Stimulated activated CD8-positive, alpha-beta memory T cell treated with anti-CD3 and anti-CD28 coated beads, Interleukin-15, amount 100 ng/mL, for 48 hours (primary cell): Measurements from ENCODE around the gene F13A1.

ENCODE experiments used
- DNase-seq, 2 donors: peaks; one replicate each; pipeline ENCODE4 v3.0.0-alpha.2; 2020; ENCODE audit warnings: low read depth in 2 of 2

F13A1 gene

DNA sequence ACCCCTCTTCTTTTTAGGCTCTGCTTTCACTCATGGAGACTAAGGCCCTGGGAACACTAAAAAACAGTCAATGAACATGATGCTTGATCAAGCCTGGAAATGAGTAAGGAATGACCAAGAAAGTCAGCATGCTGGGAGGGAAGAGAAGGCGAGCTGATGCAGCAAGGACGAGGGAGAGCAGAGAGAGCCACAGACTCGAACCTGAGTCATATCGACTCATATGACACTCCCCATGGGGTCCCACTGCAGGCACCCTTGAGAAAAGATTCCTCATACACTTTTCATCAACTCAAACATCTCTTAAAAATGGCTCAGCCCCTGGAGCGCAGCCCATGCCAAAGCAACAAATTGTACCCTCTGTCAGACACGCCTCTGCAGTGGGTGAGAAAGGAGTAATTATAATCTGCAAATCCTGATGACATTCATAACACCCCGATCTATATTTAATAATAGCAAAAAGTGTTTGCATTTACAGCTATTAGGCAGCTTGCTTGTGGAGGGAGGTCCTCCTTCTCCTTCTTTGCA, 127.2 kb downstream of the F13A1 start:
- DNase-seq = no peak

DNA sequence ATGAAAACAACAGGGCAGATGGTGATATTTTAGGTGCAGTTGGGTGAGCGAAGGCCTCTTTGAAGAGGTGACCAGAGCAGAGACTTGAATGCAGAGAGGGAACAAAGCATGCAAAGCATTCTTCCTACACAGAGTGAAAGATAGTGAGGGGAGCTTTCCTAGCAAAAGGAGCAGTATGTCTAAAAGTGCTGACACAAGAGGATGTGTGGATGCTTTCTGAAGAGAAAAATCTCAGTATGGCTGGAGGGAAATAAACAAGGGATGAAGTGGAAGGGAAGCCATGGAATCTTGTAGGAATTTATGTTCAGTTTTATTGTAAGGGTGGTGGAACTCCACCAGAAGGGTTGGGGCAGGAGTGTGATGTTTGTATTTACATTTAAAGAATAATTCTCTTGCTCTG, 128.6 kb downstream of the F13A1 start:
- no peak for DNase-seq

DNA sequence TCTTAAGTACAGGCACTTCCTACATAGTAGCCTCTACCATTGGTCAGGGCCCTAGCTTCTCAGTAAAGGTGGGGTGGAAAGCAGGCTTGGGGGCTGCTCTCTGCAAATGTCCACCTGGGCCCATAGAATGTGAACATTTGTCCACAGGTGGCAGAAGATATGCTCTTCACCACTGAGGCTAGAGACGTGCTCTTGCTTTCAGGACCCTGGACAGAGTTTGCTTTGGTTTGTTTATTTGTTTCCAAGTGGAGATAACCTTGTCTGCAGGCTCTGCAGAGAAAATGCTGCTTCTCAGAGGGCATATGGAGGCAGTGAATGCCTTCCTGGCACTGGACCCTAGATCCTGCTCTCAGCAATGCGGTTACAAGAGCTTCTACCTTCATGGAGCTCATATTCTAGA, 129.0 kb downstream of the F13A1 start:
- DNase-seq = no peak

DNA sequence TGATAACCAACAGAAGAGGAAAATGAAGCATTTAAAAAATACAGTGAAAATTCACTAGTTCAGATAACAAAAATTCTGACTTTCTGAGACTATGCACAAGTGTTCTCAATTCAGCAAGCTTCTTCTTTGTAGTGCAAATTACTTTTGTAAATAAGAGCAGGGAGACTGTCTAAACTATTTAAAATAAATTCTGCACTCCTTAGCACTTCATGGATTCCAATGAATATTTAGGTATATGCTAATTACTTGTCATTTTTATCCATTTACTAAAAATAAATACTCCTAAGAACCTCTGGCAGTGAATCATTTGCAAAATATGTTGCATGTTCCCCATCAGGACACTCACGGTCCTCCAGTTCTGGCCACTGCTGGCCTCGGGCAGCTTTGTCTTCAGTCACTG, 139.8 kb downstream of the F13A1 start:
- no peak for DNase-seq

DNA sequence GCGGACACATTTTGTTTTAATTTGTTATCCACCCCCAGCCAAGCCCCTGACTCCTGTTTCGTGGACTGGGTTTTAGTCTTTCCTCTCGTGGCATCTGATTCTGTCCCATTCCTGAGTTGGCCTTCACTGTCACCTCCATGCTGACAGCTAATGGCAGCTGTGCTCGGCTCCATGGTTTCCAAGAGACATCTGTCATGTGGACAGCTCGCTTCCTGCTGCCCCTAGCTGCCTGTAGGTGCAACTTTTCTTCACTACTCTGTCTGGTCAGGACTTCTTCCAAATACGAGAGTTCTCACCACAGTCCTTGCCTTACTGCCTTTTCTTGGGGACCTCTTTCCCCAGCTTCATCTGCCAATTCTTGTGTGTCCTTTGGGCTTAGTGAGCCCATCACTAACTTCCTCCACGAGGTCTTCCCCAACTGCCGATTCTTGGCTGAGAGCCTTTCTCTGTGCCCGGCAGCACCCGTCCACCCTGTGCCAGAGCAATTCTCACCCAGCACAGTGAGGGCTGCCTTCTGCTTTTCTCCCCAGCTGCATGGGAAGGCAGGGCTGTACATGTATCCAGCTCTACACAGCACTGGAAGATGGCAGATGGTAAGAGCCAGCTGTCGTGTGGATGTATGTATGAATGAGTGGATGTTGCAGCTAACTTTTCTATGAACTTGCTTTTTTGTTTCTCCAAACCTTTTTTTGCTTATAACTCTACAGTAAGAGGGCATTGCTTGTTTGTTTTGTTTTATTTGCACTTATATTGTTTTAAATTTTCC, 140.4 kb downstream of the F13A1 start:
- DNase-seq = no peak

DNA sequence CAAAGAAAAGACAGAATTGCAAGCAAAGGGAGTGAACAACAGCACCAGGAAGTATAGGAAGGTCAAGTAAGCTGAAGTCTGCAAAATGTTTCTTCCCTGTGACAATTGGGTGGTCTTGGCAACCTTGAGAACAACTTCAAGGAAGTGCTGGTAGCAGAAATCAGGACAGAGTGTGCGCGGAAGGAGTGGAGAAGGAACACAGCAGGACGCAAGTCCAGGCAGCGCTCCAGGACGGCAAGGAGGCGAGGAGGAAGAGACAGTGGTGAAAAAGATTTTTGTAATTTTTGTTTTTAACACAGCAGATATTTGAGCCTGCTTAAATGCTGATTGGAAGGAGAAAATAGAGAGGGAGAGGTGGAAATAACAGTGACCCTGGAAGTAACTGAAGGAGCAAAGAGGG, 141.7 kb downstream of the F13A1 start:
- DNase-seq = no peak

DNA sequence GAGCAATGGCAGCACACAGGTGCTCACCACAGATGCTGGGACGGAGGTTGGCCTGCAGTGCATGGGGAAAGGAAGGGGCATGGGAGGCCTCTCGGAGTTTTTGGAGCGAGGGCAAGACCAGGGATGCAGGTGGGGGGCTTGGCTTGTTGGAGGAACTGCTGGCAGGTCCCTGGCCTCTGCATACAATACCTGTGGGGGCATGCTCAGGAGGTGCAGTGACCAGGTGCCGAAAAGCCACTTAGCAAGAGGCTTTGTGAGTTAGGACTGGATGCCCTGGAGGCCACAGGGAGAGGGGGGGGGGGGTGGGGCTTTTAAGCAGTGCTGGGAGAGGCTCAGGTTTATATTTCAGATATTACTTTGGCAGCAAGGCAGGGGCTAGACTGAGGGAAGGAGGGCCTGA, 142.7 kb downstream of the F13A1 start:
- no peak for DNase-seq

DNA sequence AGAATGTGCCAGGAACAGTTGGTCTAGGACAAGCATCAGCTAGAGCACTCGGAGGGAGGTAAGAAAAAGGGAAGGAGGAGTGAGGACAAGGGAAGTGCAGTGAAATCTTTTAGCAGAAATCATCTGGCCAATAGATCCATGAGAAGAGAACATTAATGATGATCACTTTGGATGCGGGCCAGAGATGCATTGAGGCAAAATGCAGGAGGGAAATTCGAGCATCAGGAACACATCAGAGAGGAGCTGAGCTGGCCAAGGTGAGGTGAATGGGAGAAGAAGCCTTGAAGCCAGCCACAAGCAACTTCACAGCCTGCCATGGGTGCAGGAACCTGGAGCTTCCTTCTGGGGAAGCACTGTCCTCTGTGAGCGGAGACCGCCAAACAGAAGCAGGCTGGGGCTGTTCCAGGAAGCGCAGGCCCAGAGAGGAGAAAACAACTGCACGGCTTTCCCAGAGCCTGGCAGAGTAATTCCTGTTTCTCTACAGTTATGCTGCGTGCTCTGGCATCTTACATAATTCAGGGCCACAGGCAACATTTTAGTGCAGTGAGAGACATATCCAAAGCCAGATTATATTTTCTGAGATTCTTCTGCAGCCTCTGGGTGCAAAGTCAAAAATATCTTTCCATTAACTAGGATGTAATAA, 143.8 kb downstream of the F13A1 start:
- DNase-seq = no peak

DNA sequence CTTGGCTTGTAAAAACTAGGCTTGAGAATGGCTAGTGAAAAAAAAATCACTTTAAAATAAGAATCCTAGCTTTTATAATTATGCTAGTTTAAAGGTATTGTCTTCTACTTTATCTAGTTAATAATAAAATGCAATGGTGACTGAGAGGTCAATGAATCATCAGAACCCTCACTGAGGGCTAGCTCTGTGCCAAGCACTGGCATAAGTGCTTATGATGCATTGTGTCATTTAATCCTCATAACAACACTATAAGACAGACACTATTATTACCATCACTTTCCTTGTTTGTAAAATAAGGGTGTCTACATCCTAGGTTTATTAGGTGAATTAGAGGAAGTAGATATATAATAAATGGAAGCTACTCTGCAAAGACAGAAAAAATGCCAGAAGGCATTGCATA, 144.3 kb downstream of the F13A1 start:
- no peak for DNase-seq

DNA sequence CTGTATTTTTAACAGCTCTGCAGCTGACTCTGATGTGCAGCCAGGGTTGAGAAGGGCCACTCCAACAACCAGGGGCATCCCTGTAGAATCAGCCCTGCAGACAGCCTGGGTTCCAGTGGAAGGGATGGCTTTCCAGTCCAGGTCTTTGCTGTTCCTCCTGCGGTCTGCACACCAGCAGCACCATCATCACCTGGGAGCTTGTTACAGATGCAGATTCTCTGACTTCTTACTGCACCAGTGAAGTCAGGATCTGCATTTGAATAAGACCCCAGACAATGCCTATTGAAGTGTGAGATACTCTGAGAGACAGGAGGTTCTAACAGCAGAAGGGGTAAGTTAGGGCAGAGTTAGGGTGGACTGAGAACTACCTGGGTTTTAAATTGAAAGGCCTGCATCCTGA, 151.3 kb downstream of the F13A1 start:
- no peak for DNase-seq

DNA sequence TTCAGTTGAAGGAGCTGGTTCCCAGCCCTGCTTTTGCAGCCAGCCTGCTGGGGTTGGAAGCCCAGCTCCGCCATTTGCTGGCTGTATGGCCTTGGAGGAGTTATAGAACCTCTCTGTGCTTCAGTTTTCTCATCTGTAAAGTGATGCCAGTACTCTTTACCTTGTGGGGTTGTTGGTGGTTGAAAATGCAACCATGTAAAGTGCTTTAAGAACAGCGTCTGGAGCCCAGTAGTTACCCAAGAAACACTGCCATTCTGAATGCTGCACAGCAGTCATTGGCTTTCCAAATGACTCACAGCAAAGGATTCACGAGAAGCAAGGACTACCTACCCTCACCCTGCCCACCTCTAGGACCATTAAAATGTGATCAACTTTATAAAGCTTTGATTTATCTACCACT, 154.4 kb downstream of the F13A1 start:
- no peak for DNase-seq

DNA sequence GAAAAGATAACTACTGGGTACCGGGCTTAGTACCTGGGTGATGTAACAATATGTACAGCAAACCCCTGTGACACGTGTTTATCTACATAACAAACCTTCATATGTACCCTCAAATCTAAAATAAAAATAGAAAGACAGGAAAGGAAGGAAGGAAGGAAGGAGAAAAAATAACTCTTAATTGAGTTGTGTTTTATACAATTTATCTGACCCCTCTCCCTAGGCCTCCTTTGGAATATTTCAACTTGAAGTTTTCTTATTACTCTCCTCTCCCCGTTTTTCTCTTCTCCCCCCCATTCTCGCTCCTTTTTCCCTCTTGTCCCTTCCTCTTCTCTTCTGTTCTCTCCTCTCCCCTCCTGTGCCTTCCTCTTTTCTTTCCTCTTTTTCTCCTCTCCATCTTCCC, 156.1 kb downstream of the F13A1 start:
- no peak for DNase-seq

DNA sequence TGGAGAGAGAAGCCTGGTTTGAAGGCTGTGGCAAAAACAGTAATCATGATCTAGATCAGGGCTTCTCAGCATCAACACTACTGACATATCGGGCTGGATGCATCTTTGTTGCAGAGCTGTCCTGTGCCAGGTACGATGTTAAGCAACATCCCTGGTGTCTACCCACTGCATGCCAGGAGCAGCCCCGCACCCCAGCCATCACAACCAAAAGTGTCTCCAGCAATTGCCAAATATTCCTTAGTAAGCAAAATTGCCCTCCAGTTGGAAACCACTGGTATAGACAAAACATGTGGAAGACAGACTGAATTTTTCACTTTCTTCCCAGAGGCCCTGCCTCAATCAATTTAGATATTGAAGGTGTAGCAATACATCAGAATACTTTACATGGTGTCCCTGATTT, 166.1 kb downstream of the F13A1 start:
- DNase-seq = no peak

DNA sequence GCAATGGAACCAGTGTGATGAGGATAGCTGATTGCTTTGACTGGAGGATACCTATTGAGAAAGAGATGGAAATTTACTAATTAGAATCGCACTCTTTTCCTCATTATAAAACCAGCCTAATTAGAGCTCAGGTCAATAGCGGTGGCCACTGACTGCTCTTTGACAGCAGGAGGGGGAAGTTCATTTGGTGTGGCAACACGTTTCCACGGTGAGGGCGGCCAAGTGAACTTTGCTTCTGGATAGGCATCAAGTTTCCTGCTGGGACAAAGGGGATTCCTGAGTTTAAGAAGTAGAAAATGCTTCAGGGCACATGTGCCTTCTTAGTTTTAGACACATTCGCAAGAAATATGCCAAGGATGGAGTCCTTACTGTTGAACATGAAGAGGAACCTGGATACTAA, 168.4 kb downstream of the F13A1 start:
- DNase-seq = no peak

DNA sequence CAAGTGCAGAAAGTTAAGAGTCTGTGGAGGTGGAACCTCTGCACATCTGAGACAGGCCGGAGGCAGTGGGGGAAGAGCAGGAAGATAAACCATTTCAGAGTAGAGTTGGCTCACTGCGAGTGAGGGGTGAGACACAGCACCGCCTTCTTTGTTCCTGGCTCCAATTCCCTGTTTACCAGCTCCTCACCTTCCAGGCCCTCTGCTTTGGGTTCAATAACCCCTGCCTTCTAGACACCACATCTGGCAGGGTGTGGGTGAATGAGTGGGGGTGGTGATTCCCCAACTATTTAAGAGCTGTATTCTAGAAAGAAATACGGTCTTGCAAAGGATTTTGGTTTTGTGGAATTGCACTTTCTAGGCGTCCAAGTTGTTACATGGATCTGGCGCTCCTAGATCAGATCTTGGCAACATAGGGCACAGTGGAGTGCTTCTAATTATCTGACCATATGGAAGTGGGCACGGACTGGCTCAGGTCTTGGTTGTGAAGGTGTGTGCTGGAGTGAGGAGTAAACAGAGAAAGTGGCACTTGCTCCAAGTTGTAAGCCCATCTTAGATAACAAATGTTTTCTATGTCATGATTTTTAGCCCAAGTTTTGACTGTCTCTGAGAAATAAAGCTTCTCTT, 172.2 kb downstream of the F13A1 start:
- no peak for DNase-seq

DNA sequence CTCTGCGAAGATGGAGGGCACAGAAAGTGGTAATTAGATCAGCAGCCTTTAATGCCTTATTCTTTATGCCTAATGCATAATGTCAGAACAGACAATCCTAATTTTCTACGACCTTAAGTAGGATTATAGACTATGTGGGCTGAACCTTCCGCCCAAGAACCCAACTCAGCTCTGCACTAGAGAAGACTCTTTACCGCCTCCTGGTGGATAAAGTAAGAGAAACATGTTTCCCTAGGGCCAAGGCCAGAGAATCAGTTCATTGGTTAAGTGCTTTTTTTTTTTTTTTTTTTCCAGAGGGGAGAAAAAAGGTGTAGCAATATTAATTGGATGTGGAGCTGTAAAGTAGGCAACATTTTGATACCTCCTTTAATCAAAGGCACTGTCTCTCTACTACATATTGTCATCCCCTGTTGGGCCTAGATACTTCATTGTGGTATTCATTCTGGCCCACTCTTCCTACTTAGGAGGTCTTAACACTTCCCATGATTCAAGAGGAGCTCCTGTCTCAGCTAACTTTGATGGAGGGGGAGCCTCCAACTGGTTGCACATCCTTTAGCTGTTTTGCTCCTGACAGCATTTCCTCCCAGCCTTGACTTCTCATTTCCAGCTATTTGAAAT, 188.9 kb downstream of the F13A1 start:
- no peak for DNase-seq

DNA sequence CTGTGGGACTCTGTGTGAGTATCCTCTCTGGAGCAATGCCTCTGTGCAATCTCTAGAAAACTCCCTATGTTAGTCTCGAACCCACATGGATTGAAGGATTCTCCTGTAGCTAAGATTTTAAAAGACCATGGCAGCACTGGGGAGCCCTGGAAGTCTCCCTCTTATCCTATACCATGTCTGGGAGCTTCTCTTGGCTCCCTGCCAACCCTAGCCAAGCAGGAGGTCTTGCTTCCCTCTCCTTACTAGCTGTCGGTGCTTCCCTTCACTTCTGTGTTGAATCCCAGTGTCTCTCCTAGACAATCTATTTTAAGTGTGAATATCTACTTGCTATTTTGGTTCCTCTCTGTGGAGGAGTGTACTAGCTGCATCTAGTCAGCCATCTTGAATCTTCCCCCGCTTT, 195.0 kb downstream of the F13A1 start:
- DNase-seq = no peak

DNA sequence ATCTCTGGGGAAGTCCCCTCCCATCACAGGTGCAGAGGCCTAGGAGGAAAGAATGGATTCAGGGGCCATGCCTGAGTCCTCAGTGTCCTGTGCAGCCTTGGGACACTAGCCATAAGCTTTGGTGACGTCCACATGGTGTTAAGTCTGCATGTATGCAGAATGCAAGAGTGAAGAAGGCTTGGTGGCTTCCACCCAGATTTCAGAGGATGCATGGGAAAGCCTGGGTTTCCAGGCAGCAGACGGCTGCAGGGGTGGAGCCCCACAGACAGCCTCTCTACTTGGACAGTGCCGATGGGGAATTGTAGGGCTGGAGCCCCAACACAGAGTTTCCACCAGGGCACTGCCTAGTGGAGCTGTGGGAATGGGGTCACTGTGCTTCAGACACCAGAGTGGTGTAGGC, 196.7 kb downstream of the F13A1 start:
- DNase-seq = no peak

DNA sequence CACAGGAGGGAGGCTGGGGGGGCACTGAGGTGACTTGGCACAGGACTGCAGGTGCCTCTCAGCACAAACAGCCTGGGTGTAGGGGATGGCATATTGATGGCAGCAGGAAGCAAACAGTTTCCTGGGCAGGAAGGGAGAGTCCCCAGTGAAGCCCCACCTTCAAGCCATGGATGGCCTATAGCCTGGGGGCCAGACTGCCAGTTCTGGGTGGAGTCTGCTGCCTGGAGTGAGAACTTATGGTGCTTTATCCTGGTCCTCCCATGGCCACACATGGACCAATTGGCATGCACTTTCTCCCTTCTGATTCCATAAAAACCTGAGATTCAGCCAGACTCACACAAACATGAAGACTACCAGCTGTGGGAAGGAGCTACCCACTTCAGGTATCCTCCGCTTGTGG, 198.5 kb downstream of the F13A1 start:
- no peak for DNase-seq

DNA sequence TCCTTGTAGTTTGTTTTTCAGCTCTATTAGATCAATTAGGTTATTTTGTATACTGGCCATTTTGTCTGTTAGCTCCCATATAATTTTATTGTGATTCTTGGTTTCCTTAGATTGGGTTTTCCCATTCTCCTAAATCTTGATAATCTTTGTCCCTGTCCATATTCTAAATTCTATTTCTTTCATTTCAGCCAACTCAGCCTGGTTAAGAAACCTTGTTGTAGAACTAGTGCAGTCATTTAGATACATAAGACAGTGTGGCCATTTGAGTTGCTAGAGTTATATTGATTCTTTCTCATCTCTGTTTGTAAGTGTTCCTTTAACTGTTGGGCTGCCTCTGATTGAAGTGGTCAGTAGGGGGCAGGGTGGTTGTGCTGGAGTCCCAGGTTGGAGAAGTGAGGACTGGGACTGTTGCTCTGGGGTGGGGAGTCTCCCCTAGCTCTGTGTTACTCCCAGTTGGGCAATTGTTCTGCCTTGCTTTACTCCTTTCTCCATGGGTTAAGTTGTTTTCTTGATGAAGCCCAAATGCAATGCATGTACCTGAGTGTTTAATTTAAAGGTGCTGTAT, 214.9 kb downstream of the F13A1 start:
- no peak for DNase-seq
